A673 (cell line): ENCODE results near the gene CGREF1. TPM values are rescaled to one million over a fixed set of nuclear protein-coding genes. Genes with fewer than 3 reads are reported as not detected.
"Not testable (repeated sequence)": the region's sequence is repeated elsewhere in the genome, so short reads cannot be mapped to it uniquely, and the experiment has no call there.

Source experiments
- BruUV-seq: library from RNA; stranded (reverse); fragments of 400-500 nt; replicated peaks from 2 replicates; lab custom pipeline; 2021; lab: Mats Ljungman, UMichigan
- CTCF ChIA-PET: fragments of 300-600 bp; sonication (Branson Sonifier 250); formaldehyde crosslinking; loops from one replicate; lab custom pipeline; 2022; ENCODE audit warnings: antibody characterized with exemption; lab: Charles Lee
- POLR2A ChIA-PET: fragments of 300-600 bp; sonication (Branson Sonifier 250); formaldehyde crosslinking; loops from one replicate; lab custom pipeline; 2022; ENCODE audit warnings: antibody characterized with exemption; ENCODE audit not compliant: low non-redundant PET; lab: Charles Lee
- DNase-seq: peaks from one replicate; pipeline ENCODE4 v3.0.0-alpha.2; 2015; ENCODE audit warnings: low spot score
- H3K27ac ChIP-seq: fragments of 200-600 bp; sonication (generic); 2 replicates; pipeline ENCODE4 v1.5.1; 2016; ENCODE audit warnings: mixed run types, low read depth, mild to moderate bottlenecking, mixed read lengths, antibody characterized with exemption, low read length; ENCODE audit not compliant: poor library complexity, severe bottlenecking
- H3K27me3 ChIP-seq: fragments of 200-600 bp; sonication (generic); replicated peaks from 2 replicates; pipeline ENCODE4 v1.6.1; 2017; ENCODE audit warnings: mixed run types, low read depth, mild to moderate bottlenecking, mixed read lengths, antibody characterized with exemption, low read length; ENCODE audit not compliant: insufficient read depth, poor library complexity
- H3K36me3 ChIP-seq: fragments of 200-600 bp; sonication (generic); 2 replicates; pipeline ENCODE4 v1.6.1; 2016; ENCODE audit warnings: mixed run types, mild to moderate bottlenecking, mixed read lengths, antibody characterized with exemption, low read length; ENCODE audit not compliant: insufficient read depth, poor library complexity, severe bottlenecking
- H3K4me1 ChIP-seq: fragments of 200-600 bp; sonication (generic); 2 replicates; pipeline ENCODE4 v1.6.1; 2017; ENCODE audit warnings: mixed run types, mild to moderate bottlenecking, mixed read lengths, antibody characterized with exemption, low read length; ENCODE audit not compliant: insufficient read depth, poor library complexity, severe bottlenecking
- H3K4me3 ChIP-seq: fragments of 200-600 bp; sonication (generic); 2 replicates; pipeline ENCODE4 v1.5.1; 2016; ENCODE audit warnings: low read depth, mixed run types, mild to moderate bottlenecking, mixed read lengths, low read length; ENCODE audit not compliant: poor library complexity, severe bottlenecking
- H3K9me3 ChIP-seq: fragments of 200-600 bp; sonication (generic); 2 replicates; pipeline ENCODE4 v1.6.1; 2016; ENCODE audit warnings: mixed run types, low read depth, mild to moderate bottlenecking, mixed read lengths, antibody characterized with exemption, low read length; ENCODE audit not compliant: poor library complexity, severe bottlenecking
- EZH2 ChIP-seq: fragments of 200-600 bp; sonication (generic); IDR thresholded peaks from 2 replicates; pipeline ENCODE4 v1.6.1; 2017; ENCODE audit warnings: borderline replicate concordance, low read depth, mild to moderate bottlenecking, mixed read lengths, antibody characterized with exemption, low read length; ENCODE audit not compliant: poor library complexity, severe bottlenecking
- intact Hi-C: fragments of 100-400 bp; cut with micrococcal nuclease; formaldehyde crosslinking; loops from one replicate; pipeline ENCODE4 v1.10.0; 2022; ENCODE audit not compliant: unreplicated experiment
- total RNA-seq: library from RNA; stranded (reverse); gene quantifications from 2 replicates; pipeline ENCODE4 v1.2.3, GENCODE V29; 2021
- TF ChIP-seq, protein P1 (sequence below): fragments of 300-800, 200-600 bp; sonication (generic); conservative IDR thresholded peaks from 2 replicates; pipeline ENCODE4 v1.5.1; 2017; ENCODE audit warnings: low read depth, mild to moderate bottlenecking, antibody characterized with exemption, low read length, moderate library complexity, mixed read lengths

CGREF1 gene
- total RNA-seq, 1 experiment from 2014 or later = 8.4 TPM

DNA sequence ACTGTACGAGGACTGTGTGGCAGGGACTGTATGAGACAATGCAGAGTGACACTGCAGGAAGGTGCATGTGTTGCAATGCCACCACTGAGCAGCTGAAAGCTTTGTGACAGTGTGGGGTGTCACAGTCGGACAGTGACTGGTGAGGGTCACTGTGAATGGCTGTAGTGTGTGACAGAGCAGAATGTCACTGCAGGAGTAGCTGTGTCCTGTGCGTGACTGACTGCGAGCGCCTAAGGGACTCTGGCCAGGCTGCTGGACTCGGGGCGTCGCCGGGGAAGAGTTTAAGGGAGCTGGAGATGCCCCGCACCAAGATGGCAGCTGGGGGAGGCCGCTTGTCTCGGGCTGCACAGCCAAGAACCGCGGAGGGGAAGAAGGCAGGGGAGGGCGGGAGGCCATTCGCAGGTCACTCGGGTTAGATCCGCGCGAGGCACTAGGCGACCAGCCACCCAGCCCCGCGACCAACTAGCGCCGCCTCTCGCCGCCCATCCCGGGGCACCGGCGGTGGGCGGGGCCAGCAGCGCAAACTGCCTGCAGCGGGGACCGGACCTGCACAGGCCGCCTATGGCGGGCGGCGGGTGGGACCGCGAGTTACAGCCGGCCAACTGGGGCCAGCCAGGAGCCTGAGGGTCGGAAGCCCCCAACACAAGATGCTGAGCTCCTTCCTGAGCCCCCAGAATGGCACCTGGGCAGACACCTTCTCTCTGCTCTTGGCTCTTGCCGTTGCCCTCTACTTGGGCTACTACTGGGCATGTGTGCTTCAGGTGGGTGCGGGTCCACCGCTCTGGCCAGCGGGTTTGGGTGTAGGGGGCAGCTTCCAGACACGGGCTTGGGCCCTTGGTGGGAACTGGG is 4.6 kb upstream of the CGREF1 start, which contains the start of gene ABHD1:
TSS of gene ABHD1 (plus strand) at position 514 of the 849 bp plus-strand sequence. CDS start at position 648, 134 bp downstream.
- POLR2A ChIA-PET = no interaction called here
- no peak for DNase-seq
- no peaks in the 10 kb centered on the region for H3K9me3 ChIP-seq
- peaks cover 23% of the 10 kb centered on the region for H3K4me1 ChIP-seq
- H3K27ac ChIP-seq = no peak within 1 kb of the TSS
- H3K36me3 ChIP-seq = no peaks in the 10 kb centered on the region
- intact Hi-C loops = no loop called here
- CTCF ChIA-PET = no interaction called here
- TF ChIP-seq EZH2 = no peak
- TF ChIP-seq, protein P1, sequence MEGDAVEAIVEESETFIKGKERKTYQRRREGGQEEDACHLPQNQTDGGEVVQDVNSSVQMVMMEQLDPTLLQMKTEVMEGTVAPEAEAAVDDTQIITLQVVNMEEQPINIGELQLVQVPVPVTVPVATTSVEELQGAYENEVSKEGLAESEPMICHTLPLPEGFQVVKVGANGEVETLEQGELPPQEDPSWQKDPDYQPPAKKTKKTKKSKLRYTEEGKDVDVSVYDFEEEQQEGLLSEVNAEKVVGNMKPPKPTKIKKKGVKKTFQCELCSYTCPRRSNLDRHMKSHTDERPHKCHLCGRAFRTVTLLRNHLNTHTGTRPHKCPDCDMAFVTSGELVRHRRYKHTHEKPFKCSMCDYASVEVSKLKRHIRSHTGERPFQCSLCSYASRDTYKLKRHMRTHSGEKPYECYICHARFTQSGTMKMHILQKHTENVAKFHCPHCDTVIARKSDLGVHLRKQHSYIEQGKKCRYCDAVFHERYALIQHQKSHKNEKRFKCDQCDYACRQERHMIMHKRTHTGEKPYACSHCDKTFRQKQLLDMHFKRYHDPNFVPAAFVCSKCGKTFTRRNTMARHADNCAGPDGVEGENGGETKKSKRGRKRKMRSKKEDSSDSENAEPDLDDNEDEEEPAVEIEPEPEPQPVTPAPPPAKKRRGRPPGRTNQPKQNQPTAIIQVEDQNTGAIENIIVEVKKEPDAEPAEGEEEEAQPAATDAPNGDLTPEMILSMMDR = 0 out of 2 replicates have a peak, but pooled peaks have one; percentile 13
- H3K4me3 ChIP-seq = peak within 1 kb of the TSS; percentile 47
- H3K27me3 ChIP-seq = peaks cover 11% of the 10 kb centered on the region
- BruUV-seq = no TSS peak

DNA sequence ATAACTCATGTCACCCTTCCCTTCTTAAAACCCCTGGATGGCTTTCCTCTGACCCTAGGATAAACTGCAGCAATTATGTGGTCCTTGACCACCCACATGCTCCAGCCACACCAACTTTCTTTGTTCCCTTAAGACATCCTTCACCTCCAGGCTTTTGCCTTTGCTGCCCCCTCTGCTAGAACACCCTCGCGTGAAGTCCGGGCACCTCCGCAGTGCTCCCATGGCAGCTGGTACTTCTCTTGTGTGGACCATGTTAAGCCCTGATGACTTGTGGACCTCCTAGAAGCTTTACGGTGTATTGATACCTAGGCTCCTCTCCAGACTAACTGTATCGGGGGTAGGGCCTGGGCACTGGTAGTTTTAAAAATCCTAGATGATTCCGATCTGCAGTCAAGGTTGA is 3.9 kb upstream of the CGREF1 start:
- intact Hi-C loops = no loop called here
- POLR2A ChIA-PET = no interaction called here
- no peak overlapping the region for H3K4me3 ChIP-seq
- CTCF ChIA-PET = no interaction called here
- DNase-seq = no peak
- peaks cover 11% of the 10 kb centered on the region for H3K27me3 ChIP-seq
- H3K4me1 ChIP-seq = peaks cover 28% of the 10 kb centered on the region
- no peak overlapping the region for H3K27ac ChIP-seq
- no TSS peak for BruUV-seq
- H3K36me3 ChIP-seq = no peaks in the 10 kb centered on the region
- H3K9me3 ChIP-seq = no peaks in the 10 kb centered on the region
- TF ChIP-seq EZH2 = no peak
- TF ChIP-seq, protein P1 = no peak

DNA sequence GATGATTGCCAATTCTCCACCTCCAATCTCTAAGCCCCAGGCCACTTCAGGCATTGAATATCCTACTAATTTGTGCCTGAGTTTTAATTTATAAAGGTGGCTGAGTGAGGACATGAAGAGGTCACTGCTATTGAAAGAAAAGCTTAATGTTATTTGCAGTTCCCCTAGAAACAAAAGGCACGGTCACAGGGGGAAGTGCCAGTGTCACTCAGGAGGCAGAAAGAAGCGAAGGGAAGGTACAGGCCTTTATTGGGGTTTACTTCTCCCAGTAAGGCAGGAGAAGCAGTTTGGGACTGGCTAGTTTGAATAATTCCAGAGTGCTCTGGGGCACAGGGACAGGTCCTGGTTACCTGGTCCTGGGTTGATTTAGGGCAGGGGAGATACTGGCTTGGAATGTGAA is 3.0 kb upstream of the CGREF1 start:
- no peaks in the 10 kb centered on the region for H3K9me3 ChIP-seq
- H3K27ac ChIP-seq = no peak overlapping the region
- peaks cover 28% of the 10 kb centered on the region for H3K4me1 ChIP-seq
- ChIA-PET POLR2A (no interaction called here), CTCF (no interaction called here)
- intact Hi-C loops = no loop called here
- H3K36me3 ChIP-seq = no peaks in the 10 kb centered on the region
- BruUV-seq = no TSS peak
- no peak overlapping the region for H3K4me3 ChIP-seq
- TF ChIP-seq, protein P1 = no peak
- TF ChIP-seq EZH2 = no peak
- no peak for DNase-seq
- H3K27me3 ChIP-seq = peaks cover 11% of the 10 kb centered on the region

DNA sequence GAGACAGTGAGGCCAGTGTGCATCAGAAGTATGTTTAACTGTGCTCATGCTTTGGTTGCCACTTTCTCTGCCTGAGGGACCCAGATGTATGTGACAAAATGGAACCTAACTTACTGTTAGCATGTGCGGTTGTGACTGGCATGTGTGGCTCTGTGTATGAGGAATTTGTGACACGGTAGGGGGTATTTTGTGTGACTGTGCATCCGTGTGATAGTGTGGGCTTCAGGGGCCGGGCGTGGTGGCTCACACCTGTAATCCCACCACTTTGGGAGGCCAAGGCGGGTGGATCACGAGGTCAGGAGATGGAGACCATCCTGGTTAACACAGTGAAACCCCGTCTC is 372 bp upstream of the CGREF1 start:
- peak overlapping the region; percentile 67 for H3K4me3 ChIP-seq
- H3K9me3 ChIP-seq, CTCF ChIA-PET, H3K27ac ChIP-seq, BruUV-seq, H3K36me3 ChIP-seq, DNase-seq, POLR2A ChIA-PET: not testable (repeated sequence)
- intact Hi-C loops = loop anchor here (2.0 kb wide), 1 partner anchor 34 kb away; no protein-coding TSS in a partner anchor
- peaks cover 11% of the 10 kb centered on the region for H3K27me3 ChIP-seq
- H3K4me1 ChIP-seq = peaks cover 11% of the 10 kb centered on the region
